ENCODE data around the gene ZNF525.
"Not testable (repeated sequence)": the region's sequence is repeated elsewhere in the genome, so short reads cannot be mapped to it uniquely, and the experiment has no call there.

The ZNF525 gene

GRCh38 chr19:53396525-53396868 lies 31.0 kb downstream of the ZNF525 start:
- no peak for DNase-seq

- DNase-seq, result not testable (repeated sequence)
Observed at GRCh38 chr19:53397918-53398317, 32.4 kb downstream of the ZNF525 start.

GRCh38 chr19:53409505-53410204 lies 44.1 kb downstream of the ZNF525 start:
- DNase-seq, result no peak

GRCh38 chr19:53420520-53421315 lies 55.2 kb downstream of the ZNF525 start:
- DNase-seq, result not testable (repeated sequence)

GRCh38 chr19:53422551-53422950 lies 57.0 kb downstream of the ZNF525 start:
- no peak for DNase-seq

GRCh38 chr19:53423074-53423473 lies 57.6 kb downstream of the ZNF525 start:
- not testable (repeated sequence) for DNase-seq

- not testable (repeated sequence) for DNase-seq
Observed at GRCh38 chr19:53423680-53424079, 58.2 kb downstream of the ZNF525 start.

- peak; percentile 70 for DNase-seq
Observed at GRCh38 chr19:53424968-53425597, 59.6 kb downstream of the ZNF525 start.

- DNase-seq, result peak; percentile 99
Observed at GRCh38 chr19:53431399-53432087, 66.0 kb downstream of the ZNF525 start, which contains the start of gene ZNF761. TSS of gene ZNF761 (plus strand) at chr19:53431984. CDS start at chr19:53447269, 15,285 bp downstream.

GRCh38 chr19:53432088-53432661 lies 66.7 kb downstream of the ZNF525 start:
- DNase-seq, result peak; percentile 19
